HL-60/S4 treated with retinoic acid at 250 ng/mL for 4 days and 3 days (cell line): ENCODE measurements around the gene JPH3.
"Not testable (repeated sequence)": the region's sequence is repeated elsewhere in the genome, so short reads cannot be mapped to it uniquely, and the experiment has no call there.

Experiments used
- in situ Hi-C: fragments of 300-500 bp; cut with MboI; formaldehyde crosslinking; loops from 2 replicates; pipeline ENCODE4 v1.7.0; 2022; ENCODE audit warnings: low sequenced_read_pairs

JPH3 gene

GRCh38 chr16:87572959-87573358 is 29.3 kb upstream of the JPH3 start:
- in situ Hi-C loops = no loop called here

- in situ Hi-C loops = no loop called here
These were observed 27.1 kb upstream of the JPH3 start for GRCh38 chr16:87575027-87575804.

- in situ Hi-C loops = no loop called here
These were observed 26.1 kb upstream of the JPH3 start for GRCh38 chr16:87576171-87576570.

GRCh38 chr16:87578142-87578930 is 24.0 kb upstream of the JPH3 start:
- in situ Hi-C loops = not testable (repeated sequence)

- in situ Hi-C loops = no loop called here
These were observed 22.6 kb upstream of the JPH3 start for GRCh38 chr16:87579691-87580090.

GRCh38 chr16:87580855-87581261 is 21.4 kb upstream of the JPH3 start:
- in situ Hi-C loops = no loop called here

- in situ Hi-C loops = no loop called here
These were observed 20.5 kb upstream of the JPH3 start for GRCh38 chr16:87581857-87582215.

GRCh38 chr16:87582216-87582965 is 19.9 kb upstream of the JPH3 start:
- in situ Hi-C loops = no loop called here

GRCh38 chr16:87582966-87583325 is 19.4 kb upstream of the JPH3 start:
- in situ Hi-C loops = no loop called here

- in situ Hi-C loops = no loop called here
These were observed 18.7 kb upstream of the JPH3 start for GRCh38 chr16:87583453-87584131.

- in situ Hi-C loops = no loop called here
These were observed 18.0 kb upstream of the JPH3 start for GRCh38 chr16:87584271-87584670.

GRCh38 chr16:87584975-87585374 is 17.3 kb upstream of the JPH3 start:
- in situ Hi-C loops = no loop called here

- in situ Hi-C loops = no loop called here
These were observed 16.7 kb upstream of the JPH3 start for GRCh38 chr16:87585442-87586200.

GRCh38 chr16:87586201-87586782 is 16.0 kb upstream of the JPH3 start:
- in situ Hi-C loops = no loop called here

GRCh38 chr16:87587636-87588035 is 14.7 kb upstream of the JPH3 start:
- in situ Hi-C loops = no loop called here

- in situ Hi-C loops = no loop called here
These were observed 10.1 kb upstream of the JPH3 start for GRCh38 chr16:87592018-87592712.

GRCh38 chr16:87593710-87594258 is 8.5 kb upstream of the JPH3 start:
- in situ Hi-C loops = no loop called here

GRCh38 chr16:87595712-87596111 is 6.6 kb upstream of the JPH3 start:
- in situ Hi-C loops = no loop called here

- in situ Hi-C loops = no loop called here
These were observed 4.9 kb upstream of the JPH3 start for GRCh38 chr16:87597324-87597830.
